HG03025 (cell line): ENCODE results near the gene TPPP2.

ENCODE experiments used
- ATAC-seq: cut with Tn5 transposase; IDR thresholded peaks from one replicate; pipeline ENCODE4 v1.9.1; 2021; ENCODE audit warnings: mild to moderate bottlenecking, moderate library complexity; ENCODE audit not compliant: unreplicated experiment, low FRiP score

TPPP2 gene

GRCh38 chr14:21055432-21056117 lies 25.6 kb downstream of the TPPP2 start:
- ATAC-seq, result no peak

GRCh38 chr14:21056520-21057163 lies 26.6 kb downstream of the TPPP2 start:
- no peak for ATAC-seq

GRCh38 chr14:21057803-21058675 lies 28.0 kb downstream of the TPPP2 start, which contains the start of gene RNASE8:
Gene RNASE8, plus strand, starts transcription at chr14:21057822. Its CDS starts 71 bp downstream, at chr14:21057893.
- ATAC-seq, result no peak

GRCh38 chr14:21058903-21059302 lies 28.9 kb downstream of the TPPP2 start:
- ATAC-seq, result no peak

- no peak for ATAC-seq
Observed at GRCh38 chr14:21059842-21060613, 30.0 kb downstream of the TPPP2 start.

- ATAC-seq, result no peak
Observed at GRCh38 chr14:21060614-21061346, 30.8 kb downstream of the TPPP2 start.

- no peak for ATAC-seq
Observed at GRCh38 chr14:21061347-21061668, 31.3 kb downstream of the TPPP2 start.

- no peak for ATAC-seq
Observed at GRCh38 chr14:21063479-21063878, 33.5 kb downstream of the TPPP2 start.

GRCh38 chr14:21066882-21067502 lies 37.0 kb downstream of the TPPP2 start:
- no peak for ATAC-seq

GRCh38 chr14:21068521-21069387 lies 38.7 kb downstream of the TPPP2 start:
- ATAC-seq, result no peak

GRCh38 chr14:21069388-21070082 lies 39.5 kb downstream of the TPPP2 start:
- ATAC-seq, result no peak

- ATAC-seq, result no peak
Observed at GRCh38 chr14:21070083-21070609, 40.1 kb downstream of the TPPP2 start, which contains the start of gene ARHGEF40. Gene ARHGEF40, plus strand, starts transcription at chr14:21070304. Its CDS starts 93 bp downstream, at chr14:21070397.

GRCh38 chr14:21070610-21071224 lies 40.7 kb downstream of the TPPP2 start:
- ATAC-seq, result no peak

GRCh38 chr14:21071225-21072030 lies 41.4 kb downstream of the TPPP2 start:
- ATAC-seq, result no peak

GRCh38 chr14:21072031-21072473 lies 42.0 kb downstream of the TPPP2 start:
- no peak for ATAC-seq

- ATAC-seq, result no peak
Observed at GRCh38 chr14:21072781-21073339, 42.8 kb downstream of the TPPP2 start.
